Large intestine (tissue), 3 donors: ENCODE results near the gene GID8. TPM values are rescaled to one million over a fixed set of nuclear protein-coding genes. Genes with fewer than 3 reads are reported as not detected.
"Not testable (repeated sequence)": the region's sequence is repeated elsewhere in the genome, so short reads cannot be mapped to it uniquely, and the experiment has no call there.

ENCODE experiments used
- DNase-seq, 2 donors: peaks; one replicate each; pipeline versions ENCODE4 v3.0.0 to v3.0.0-alpha.2; 2013
- H3K27ac ChIP-seq: one replicate; pipeline ENCODE4 v1.5.1; 2013; ENCODE audit warnings: low read length
- H3K27me3 ChIP-seq: 2 replicates; pipeline ENCODE4 v1.6.1; 2013; ENCODE audit warnings: low read length; ENCODE audit not compliant: control insufficient read depth, insufficient read depth
- H3K36me3 ChIP-seq: 2 replicates; pipeline ENCODE4 v1.6.1; 2013; ENCODE audit warnings: low read length; ENCODE audit not compliant: control insufficient read depth, insufficient read depth
- H3K4me1 ChIP-seq: one replicate; pipeline ENCODE4 v1.6.1; 2013; ENCODE audit warnings: low read length; ENCODE audit not compliant: control insufficient read depth, insufficient read depth
- H3K4me3 ChIP-seq: one replicate; pipeline ENCODE4 v1.5.1; 2013; ENCODE audit warnings: low read length
- H3K9me3 ChIP-seq: one replicate; pipeline ENCODE4 v1.6.1; 2013; ENCODE audit warnings: mild to moderate bottlenecking, low read depth, low read length, moderate library complexity; ENCODE audit not compliant: control insufficient read depth
- WGBS: methylation state at CpG from one replicate; pipeline ENCODE4 v1.1.5; 2013; ENCODE audit warnings: low lambda C conversion rate; ENCODE audit not compliant: insufficient coverage; 5-methylcytosine and 5-hydroxymethylcytosine counted together
- polyA plus RNA-seq: library from polyadenylated mRNA; unstranded; fragments of 120-200 nt; gene quantifications from one replicate; pipeline ENCODE4 v1.2.1, GENCODE V29; 2013

GID8 gene
- polyA plus RNA-seq, 1 donor = 32.2 TPM

DNA sequence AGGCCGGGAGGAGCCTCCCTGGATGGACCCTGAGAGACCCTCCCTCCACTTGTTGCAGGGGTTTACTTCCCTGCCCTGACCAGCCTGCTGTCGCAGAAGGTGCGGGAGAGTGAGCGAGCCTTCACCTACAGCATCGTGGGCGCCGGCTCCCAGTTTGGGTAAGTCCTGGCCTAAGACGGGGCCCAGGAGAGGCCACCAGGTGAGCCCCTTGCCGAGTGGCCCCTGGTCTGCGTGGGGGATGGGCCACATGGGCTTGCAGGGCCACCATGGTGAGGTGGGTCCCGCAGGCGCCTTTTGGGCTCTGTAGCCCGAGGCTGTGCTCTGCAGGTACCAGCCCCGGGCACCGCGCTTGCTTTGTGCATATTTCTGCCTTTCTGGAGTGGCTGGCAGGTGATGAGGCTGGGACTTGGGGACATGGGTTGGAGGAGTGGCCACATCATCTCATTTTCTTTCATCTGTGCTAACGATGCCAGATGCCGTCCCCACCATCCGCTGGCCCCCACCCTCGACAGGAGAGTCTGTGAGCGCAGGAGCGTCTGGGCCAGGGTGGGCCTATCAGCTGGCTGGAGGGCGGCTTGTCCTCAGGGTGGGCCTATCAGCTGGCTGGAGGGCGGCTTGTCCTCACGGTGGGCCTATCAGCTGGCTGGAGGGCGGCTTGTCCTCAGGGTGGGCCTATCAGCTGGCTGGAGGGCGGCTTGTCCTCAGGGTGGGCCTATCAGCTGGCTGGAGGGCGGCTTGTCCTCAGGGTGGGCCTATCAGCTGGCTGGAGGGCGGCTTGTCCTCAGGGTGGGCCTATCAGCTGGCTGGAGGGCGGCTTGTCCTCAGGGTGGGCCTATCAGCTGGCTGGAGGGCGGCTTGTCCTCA is 22.7 kb downstream of the GID8 start:
- not testable (repeated sequence) for H3K36me3 ChIP-seq, H3K27ac ChIP-seq, H3K27me3 ChIP-seq, H3K4me1 ChIP-seq, H3K4me3 ChIP-seq, DNase-seq, H3K9me3 ChIP-seq
- WGBS = no CpG with 5 or more reads among the region's 31 CpGs

DNA sequence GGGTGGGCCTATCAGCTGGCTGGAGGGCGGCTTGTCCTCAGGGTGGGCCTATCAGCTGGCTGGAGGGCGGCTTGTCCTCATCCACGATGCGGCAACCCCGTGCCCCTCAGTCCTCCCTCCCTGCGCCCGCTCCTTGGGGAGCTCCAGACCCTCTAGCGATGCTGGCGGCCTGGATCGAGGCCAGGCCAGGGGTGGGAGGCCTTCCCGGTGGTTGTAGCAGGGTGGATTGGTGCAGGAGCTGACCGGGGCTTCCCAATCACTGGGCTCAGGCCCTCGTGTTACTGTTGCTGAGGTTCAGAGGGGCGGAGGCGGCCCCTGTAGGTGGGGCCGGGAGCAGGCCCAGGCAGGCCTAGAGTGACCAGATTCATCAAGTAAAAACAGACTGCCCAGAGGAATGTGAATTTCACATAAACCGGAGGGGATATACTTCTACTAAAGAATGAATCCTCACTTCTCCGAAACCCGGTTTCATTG is 23.4 kb downstream of the GID8 start:
- WGBS = no CpG with 5 or more reads among the region's 19 CpGs
- no peaks in the 10 kb centered on the region for H3K36me3 ChIP-seq
- no peaks in the 10 kb centered on the region for H3K4me1 ChIP-seq
- H3K9me3 ChIP-seq = no peaks in the 10 kb centered on the region
- no peaks in the 10 kb centered on the region for H3K27me3 ChIP-seq
- peak in 1 of 2 donors; percentile 6 for DNase-seq
- no peak overlapping the region for H3K4me3 ChIP-seq
- no peak overlapping the region for H3K27ac ChIP-seq

DNA sequence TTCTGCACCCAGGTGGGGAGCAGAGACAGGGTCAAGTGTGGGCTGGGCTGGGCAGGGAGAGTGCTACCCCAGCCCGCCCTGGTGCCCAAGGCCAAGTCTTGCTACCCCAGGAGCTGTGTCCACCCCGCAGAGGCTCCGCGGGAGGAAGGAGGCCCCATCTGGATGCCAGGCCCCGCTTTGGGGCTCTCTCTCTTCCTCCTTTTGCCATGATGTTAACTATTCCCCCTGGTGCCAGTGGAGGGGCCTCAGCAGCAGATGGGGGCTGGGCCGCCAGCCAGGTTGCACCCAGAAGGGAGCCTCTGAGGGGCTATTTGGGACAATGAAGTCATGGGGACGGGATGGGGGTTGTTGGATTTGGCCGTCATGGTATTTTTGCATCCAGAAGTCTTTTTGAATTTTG is 23.9 kb downstream of the GID8 start:
- no peaks in the 10 kb centered on the region for H3K27me3 ChIP-seq
- no peak overlapping the region for H3K27ac ChIP-seq
- no peaks in the 10 kb centered on the region for H3K9me3 ChIP-seq
- WGBS = 83% methylated on average over 2 of the region's 8 CpGs
- DNase-seq = no peak
- H3K4me3 ChIP-seq = no peak overlapping the region
- no peaks in the 10 kb centered on the region for H3K36me3 ChIP-seq
- H3K4me1 ChIP-seq = no peaks in the 10 kb centered on the region

DNA sequence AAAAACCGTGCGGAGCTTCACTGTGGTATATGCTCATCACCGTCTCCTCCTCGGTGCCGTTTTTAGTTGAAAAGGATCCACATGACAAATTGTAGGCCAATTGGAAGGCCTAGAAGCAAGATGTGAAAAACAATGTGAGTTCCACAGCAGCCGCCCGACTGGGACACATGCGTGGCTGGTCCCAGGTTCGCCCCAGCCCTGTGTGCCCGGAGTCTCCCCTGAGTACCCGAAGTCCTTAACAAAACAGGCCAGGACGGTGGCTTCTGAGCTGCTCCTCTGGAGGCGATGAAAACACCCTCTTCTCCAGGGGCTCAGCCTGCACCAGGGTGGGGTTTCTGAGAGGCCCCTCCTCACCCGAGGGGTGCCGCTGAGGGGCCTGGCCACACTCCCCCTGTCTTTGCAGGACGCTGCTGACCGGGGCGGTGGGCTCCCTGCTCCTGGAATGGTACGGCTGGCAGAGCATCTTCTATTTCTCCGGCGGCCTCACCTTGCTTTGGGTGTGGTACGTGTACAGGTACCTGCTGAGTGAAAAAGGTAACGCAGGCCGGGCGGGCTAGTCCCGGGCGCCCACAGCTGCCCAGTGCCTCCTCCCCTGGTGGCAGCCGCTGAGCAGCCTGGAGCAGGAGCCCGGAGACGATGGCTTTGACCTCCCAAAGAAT is 24.4 kb downstream of the GID8 start:
- no peak overlapping the region for H3K27ac ChIP-seq
- H3K4me3 ChIP-seq = no peak overlapping the region
- no peaks in the 10 kb centered on the region for H3K9me3 ChIP-seq
- no peak for DNase-seq
- H3K36me3 ChIP-seq = peaks cover 2% of the 10 kb centered on the region
- WGBS = no CpG with 5 or more reads among the region's 30 CpGs
- H3K27me3 ChIP-seq = no peaks in the 10 kb centered on the region
- H3K4me1 ChIP-seq = no peaks in the 10 kb centered on the region

DNA sequence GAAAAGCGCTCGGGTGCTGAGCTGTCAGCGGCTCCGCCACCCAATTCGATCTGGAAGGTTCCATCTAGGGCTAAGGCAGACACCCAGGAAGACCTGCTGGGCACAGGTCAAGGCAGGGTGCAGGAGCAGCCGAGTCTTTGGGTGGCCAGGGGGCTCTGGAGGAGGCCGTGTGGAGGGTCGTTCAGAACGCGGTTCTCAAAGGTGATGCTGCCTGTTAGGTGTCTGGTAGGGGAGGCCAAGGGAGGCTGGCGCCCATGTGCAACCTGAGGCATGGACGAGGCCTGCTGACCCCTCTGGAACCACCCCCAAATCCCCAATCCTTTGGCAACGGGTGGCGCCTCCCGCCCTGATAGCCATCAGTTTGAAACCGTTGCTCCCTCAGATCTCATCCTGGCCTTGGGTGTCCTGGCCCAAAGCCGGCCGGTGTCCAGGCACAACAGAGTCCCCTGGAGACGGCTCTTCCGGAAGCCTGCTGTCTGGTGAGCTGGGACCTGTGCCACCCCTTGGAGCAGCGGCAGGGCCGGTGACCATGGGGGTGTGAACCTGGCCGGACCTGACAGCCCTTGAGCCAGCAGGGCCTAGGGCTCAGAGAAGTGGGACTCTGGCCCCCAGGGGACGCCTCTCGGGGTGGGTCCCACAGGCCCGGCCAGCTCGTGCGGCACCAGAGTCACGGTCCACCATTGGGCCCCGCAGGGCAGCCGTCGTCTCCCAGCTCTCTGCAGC is 25.1 kb downstream of the GID8 start:
- H3K4me1 ChIP-seq = no peaks in the 10 kb centered on the region
- no CpG with 5 or more reads among the region's 32 CpGs for WGBS

DNA sequence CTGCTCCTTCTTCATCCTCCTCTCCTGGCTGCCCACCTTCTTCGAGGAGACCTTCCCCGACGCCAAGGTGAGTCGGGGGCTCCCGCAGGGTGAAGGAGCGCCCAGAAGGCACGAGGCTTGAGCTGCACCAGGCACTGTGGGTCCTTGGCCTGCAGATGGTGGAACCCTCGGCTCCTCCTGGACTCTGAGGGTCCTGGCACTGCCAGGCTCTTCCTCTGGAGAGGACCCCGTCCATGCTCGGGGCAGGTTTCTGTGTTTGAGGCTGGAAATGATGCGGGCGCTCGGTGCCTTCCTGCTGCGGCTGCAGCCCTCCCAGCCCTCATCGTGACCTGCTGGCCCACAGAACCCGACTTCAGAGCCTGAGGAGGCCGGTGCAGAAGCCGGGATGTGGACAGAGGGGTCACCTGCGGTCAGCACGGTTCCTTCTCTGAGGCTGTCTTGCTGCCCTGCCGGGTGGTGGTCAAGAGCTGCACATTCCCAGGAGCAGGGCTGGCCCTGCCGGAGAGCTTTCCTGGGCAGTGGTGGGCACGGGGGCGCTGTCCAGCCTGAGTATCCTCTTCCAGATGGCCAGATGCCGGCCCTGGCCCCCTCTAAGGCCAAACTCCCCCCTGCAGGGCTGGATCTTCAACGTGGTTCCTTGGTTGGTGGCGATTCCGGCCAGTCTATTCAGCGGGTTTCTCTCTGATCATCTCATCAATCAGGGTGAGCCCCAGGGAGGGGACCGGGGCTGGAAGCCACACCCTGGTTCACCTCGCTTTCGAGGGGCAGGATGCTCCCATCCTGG is 25.9 kb downstream of the GID8 start:
- Histone ChIP-seq H3K36me3 (peaks cover 2% of the 10 kb centered on the region), H3K4me1 (no peaks in the 10 kb centered on the region), H3K27ac (no peak overlapping the region), H3K9me3 (no peaks in the 10 kb centered on the region), H3K27me3 (no peaks in the 10 kb centered on the region), H3K4me3 (no peak overlapping the region)
- WGBS = no CpG with 5 or more reads among the region's 32 CpGs
- no peak for DNase-seq

More for the DNA sequence above, 25.1 kb downstream of the GID8 start:
- Histone ChIP-seq H3K27ac (no peak overlapping the region), H3K27me3 (no peaks in the 10 kb centered on the region), H3K36me3 (peaks cover 2% of the 10 kb centered on the region), H3K4me3 (no peak overlapping the region), H3K9me3 (no peaks in the 10 kb centered on the region)
- no peak for DNase-seq

DNA sequence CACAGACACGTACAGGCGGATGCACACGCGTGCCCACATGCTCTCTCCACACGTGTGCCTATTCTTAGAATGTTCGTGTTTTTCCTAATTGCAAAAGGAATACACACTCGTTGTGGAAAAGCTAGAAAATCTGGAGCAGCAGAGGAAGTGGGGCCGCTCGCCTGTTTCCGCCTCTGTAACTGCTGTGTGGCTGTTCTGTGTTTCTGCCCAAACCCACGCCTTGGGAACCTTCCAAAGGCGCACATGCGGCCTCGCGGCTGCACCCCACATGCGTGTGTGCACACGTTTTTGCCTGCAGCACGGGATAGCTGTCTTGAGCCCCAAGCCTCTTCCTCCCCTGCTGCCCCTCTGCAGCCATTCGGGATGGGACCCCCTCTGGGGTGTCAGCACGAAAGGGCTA is 26.8 kb downstream of the GID8 start:
- H3K36me3 ChIP-seq = peaks cover 2% of the 10 kb centered on the region
- no peaks in the 10 kb centered on the region for H3K9me3 ChIP-seq
- WGBS = no CpG with 5 or more reads among the region's 20 CpGs
- H3K27ac ChIP-seq = no peak overlapping the region
- H3K4me1 ChIP-seq = no peaks in the 10 kb centered on the region
- H3K27me3 ChIP-seq = no peaks in the 10 kb centered on the region
- no peak for DNase-seq
- no peak overlapping the region for H3K4me3 ChIP-seq

DNA sequence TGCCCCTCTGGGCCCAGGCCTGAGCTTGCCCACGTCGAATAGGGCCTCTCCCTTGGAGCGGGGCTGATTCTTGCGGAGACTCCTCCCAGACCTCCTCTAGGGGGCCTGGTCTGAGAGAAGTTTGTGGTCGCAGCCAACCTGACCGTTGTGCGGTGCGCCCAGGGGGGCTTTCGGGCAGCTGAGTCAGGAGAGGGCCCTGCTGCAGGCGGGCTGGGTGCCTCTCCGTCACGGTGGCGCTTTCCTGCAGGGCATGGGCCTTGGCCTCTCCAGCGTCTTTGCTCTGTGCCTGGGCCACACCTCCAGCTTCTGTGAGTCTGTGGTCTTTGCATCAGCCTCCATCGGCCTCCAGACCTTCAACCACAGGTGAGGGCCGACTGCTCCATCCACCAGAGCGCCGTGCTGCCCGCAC is 27.4 kb downstream of the GID8 start:
- WGBS = no CpG with 5 or more reads among the region's 19 CpGs
- Histone ChIP-seq H3K36me3 (peaks cover 2% of the 10 kb centered on the region), H3K9me3 (no peaks in the 10 kb centered on the region), H3K27ac (no peak overlapping the region), H3K4me1 (no peaks in the 10 kb centered on the region), H3K4me3 (no peak overlapping the region), H3K27me3 (peaks cover 5% of the 10 kb centered on the region)
- no peak for DNase-seq

DNA sequence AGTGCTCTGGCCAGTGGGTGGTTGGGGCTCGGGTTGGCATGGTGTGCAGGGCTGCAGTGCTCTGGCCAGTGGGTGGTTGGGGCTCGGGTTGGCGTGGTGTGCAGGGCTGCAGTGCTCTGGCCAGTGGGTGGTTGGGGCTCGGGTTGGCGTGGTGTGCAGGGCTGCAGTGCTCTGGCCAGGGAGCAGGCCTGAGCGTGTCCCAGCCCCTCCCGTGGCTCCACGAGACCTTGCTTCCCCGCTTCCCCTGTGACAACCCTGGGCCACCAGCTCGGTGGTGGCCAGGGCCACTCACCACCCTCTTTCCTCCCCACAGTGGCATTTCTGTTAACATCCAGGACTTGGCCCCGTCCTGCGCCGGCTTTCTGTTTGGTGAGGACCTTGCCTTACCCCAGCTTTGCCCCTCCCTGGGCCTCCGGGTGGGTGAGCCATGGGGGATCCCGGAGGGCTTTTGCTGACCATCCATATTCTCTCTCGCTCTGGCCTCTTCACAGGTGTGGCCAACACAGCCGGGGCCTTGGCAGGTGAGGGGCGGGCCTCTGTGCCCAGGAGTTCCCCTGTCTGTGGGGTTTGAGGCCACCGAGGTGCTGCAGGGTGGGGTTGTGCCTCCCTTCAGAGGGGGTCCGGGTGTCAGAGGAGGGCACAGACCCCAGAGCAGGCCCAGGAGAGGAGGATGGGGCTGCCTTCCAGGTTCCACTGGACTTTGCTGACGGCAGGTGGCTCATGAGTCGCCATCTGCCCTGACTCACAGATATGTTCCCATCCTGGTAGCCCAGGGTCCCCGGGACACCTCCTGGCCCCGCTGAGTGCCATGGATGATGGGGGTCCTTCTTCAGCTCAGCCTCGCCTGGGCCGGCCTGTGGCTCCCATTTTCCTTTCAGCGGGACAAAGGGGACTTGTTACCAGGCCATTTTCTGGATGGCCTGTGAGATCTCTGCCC is 28.5 kb downstream of the GID8 start:
- Histone ChIP-seq H3K36me3 (peaks cover 2% of the 10 kb centered on the region), H3K4me1 (no peaks in the 10 kb centered on the region), H3K9me3 (no peaks in the 10 kb centered on the region), H3K27me3 (peaks cover 14% of the 10 kb centered on the region), H3K4me3 (no peak overlapping the region), H3K27ac (no peak overlapping the region)
- no CpG with 5 or more reads among the region's 27 CpGs for WGBS
- DNase-seq = no peak
